Neural progenitor cell (in vitro differentiated cells): ENCODE data around the gene SLC47A2.

Experiments used
- CTCF ChIP-seq: fragments of 200-600 bp; sonication (generic); IDR thresholded peaks from 2 replicates; pipeline ENCODE4 v1.5.1; 2017; ENCODE audit warnings: antibody characterized with exemption, mild to moderate bottlenecking
- EZH2 ChIP-seq: fragments of 200-600 bp; sonication (generic); IDR thresholded peaks from 2 replicates; pipeline ENCODE4 v1.6.1; 2017; ENCODE audit warnings: antibody characterized with exemption, mild to moderate bottlenecking, moderate library complexity
- EZH2phosphoT487 ChIP-seq: fragments of 200-600 bp; sonication (generic); IDR thresholded peaks from 2 replicates; pipeline ENCODE4 v1.6.1; 2017; ENCODE audit warnings: antibody characterized with exemption

- no peak for TF ChIP-seq CTCF
- no peak for TF ChIP-seq EZH2
- TF ChIP-seq EZH2phosphoT487: no peak
Observed at GRCh38 chr17:19649274-19649541, 67.2 kb downstream of the SLC47A2 start.
